ENCODE results near the gene CELF2. TPM values are rescaled to one million over a fixed set of nuclear protein-coding genes. Genes with fewer than 3 reads are reported as not detected.

The CELF2 gene
- total RNA-seq, 2 experiments from 2014 or later, result 197 to 205 TPM

DNA sequence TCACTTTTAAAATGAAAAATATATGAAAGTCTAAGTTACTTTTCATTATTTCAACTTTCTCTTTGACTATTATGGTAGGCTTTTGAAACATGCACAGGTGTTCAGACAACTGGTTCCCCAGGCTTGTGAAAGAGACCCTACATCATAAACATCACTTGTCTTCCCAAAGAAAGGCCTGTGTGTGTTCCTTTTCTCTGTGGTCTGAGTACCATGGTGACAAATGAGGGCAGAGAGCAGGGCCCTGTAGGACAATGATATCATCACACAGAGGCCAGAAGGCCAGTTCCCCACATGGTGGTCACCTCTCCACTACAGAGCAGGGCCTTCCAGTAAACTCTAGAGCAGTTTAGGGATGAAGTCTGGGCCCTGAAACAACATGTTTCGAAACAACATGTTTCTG is 305.0 kb downstream of the CELF2 start:
- DNase-seq (no peak), ATAC-seq (ENCODE audit: poor library complexity) (no peak)
- Histone ChIP-seq H3K9me3 (ENCODE audit: control insufficient read depth in 1 of 2, insufficient read depth in 1 of 2, low read length in 2 of 2) (no peaks in the 10 kb centered on the region), H3K36me3 (ENCODE audit: insufficient read depth, low read length) (peaks cover 100% of the 10 kb centered on the region), H3K4me1 (ENCODE audit: insufficient read depth, low read length) (peaks cover 30% of the 10 kb centered on the region), H3K4me3 (ENCODE audit: low read length) (no peak overlapping the region), H3K27me3 (ENCODE audit: control insufficient read depth in 1 of 2, insufficient read depth in 2 of 2, low read length in 2 of 2) (no peaks in the 10 kb centered on the region), H3K27ac (ENCODE audit: low read depth in 1 of 2, low read length in 2 of 2) (peak overlapping the region in 1 of 2 donors; percentile 21)
- Mint-ChIP-seq H3K27ac (peak overlapping the region; percentile 70), H3K4me1 (ENCODE audit: low read depth) (peaks cover 79% of the 10 kb centered on the region), H3K27me3 (no peaks in the 10 kb centered on the region), H3K36me3 (ENCODE audit: low read depth) (peaks cover 100% of the 10 kb centered on the region), H3K9me3 (no peaks in the 10 kb centered on the region), H3K4me3 (no peak overlapping the region)
- intact Hi-C loops (cut with DNase I, micrococcal nuclease), result no loop called here
- POLR2A ChIA-PET, result interaction anchor here (0.8 kb wide), 1 partner anchor 11 kb away, joined by 3 read pairs; no protein-coding TSS in a partner anchor
- CTCF ChIA-PET, result no interaction called here
- TF ChIP-seq, protein P1, sequence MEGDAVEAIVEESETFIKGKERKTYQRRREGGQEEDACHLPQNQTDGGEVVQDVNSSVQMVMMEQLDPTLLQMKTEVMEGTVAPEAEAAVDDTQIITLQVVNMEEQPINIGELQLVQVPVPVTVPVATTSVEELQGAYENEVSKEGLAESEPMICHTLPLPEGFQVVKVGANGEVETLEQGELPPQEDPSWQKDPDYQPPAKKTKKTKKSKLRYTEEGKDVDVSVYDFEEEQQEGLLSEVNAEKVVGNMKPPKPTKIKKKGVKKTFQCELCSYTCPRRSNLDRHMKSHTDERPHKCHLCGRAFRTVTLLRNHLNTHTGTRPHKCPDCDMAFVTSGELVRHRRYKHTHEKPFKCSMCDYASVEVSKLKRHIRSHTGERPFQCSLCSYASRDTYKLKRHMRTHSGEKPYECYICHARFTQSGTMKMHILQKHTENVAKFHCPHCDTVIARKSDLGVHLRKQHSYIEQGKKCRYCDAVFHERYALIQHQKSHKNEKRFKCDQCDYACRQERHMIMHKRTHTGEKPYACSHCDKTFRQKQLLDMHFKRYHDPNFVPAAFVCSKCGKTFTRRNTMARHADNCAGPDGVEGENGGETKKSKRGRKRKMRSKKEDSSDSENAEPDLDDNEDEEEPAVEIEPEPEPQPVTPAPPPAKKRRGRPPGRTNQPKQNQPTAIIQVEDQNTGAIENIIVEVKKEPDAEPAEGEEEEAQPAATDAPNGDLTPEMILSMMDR (IDR thresholded peaks at IDR 0.05), result no peak

DNA sequence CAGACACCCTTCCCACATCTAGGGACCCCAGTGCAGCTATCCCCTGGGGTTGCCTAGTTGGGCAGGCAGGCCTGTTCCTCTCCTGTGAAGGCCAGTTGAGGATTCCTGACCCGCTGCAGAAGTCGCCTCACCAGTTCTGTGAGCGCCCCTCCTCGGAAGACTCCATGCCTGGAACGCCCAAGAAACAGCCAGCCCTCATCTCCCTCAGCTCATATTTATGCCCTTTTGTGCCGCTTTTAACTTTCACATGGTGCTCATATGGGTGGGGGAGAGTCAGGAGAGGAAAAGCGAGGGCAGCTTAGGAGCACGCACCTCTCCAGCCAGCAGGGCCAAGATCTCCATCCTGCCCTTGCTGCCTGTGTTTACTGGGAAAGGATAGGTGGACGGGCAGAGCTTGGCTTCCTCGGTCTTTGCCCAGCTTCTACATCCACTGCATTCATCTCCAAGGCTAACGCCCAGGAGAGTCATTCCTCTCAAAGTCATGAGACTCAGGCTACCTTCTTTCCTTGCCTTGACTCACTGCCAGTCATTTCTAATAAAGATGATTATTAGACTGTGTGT is 307.2 kb downstream of the CELF2 start:
- no peaks in the 10 kb centered on the region for H3K9me3 ChIP-seq (ENCODE audit: control insufficient read depth in 1 of 2, insufficient read depth in 1 of 2, low read length in 2 of 2)
- H3K4me3 Mint-ChIP-seq, result no peak overlapping the region
- peaks cover 72% of the 10 kb centered on the region for H3K4me1 Mint-ChIP-seq (ENCODE audit: low read depth)
- H3K27ac ChIP-seq (ENCODE audit: low read depth in 1 of 2, low read length in 2 of 2), result no peak overlapping the region
- POLR2A ChIA-PET, result no interaction called here
- H3K4me3 ChIP-seq (ENCODE audit: low read length), result no peak overlapping the region
- peak overlapping the region; percentile 84 for H3K27ac Mint-ChIP-seq
- H3K4me1 ChIP-seq (ENCODE audit: insufficient read depth, low read length), result peaks cover 20% of the 10 kb centered on the region
- H3K9me3 Mint-ChIP-seq, result no peaks in the 10 kb centered on the region
- H3K36me3 Mint-ChIP-seq (ENCODE audit: low read depth), result peaks cover 100% of the 10 kb centered on the region
- intact Hi-C loops (cut with DNase I, micrococcal nuclease), result no loop called here
- no peak for ATAC-seq (ENCODE audit: poor library complexity)
- no peaks in the 10 kb centered on the region for H3K27me3 ChIP-seq (ENCODE audit: control insufficient read depth in 1 of 2, insufficient read depth in 2 of 2, low read length in 2 of 2)
- H3K27me3 Mint-ChIP-seq, result no peaks in the 10 kb centered on the region
- H3K36me3 ChIP-seq (ENCODE audit: insufficient read depth, low read length), result peaks cover 100% of the 10 kb centered on the region
- TF ChIP-seq, protein P1 (IDR thresholded peaks at IDR 0.05), result no peak
- CTCF ChIA-PET, result no interaction called here
- DNase-seq, result no peak

DNA sequence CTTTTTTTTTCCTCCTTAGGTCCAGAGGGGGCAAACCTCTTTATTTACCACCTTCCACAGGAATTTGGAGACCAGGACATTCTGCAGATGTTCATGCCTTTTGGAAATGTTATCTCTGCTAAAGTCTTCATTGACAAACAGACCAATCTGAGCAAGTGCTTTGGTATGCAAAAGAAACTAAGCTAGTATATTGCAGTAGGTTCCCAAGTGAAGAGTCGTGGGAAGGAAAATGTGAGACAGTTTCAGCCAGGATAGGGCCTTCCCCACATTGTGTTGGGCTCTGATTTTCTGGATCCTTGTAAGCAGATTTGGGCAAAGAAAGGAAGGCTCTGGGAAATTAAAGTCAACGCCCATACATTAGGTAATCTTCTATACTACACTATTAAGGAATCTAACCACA is 308.1 kb downstream of the CELF2 start:
- TF ChIP-seq, protein P1 (IDR thresholded peaks at IDR 0.05), result no peak
- no peaks in the 10 kb centered on the region for H3K27me3 Mint-ChIP-seq
- intact Hi-C loops (cut with DNase I, micrococcal nuclease), result no loop called here
- no peaks in the 10 kb centered on the region for H3K9me3 ChIP-seq (ENCODE audit: control insufficient read depth in 1 of 2, insufficient read depth in 1 of 2, low read length in 2 of 2)
- no peak overlapping the region for H3K4me3 ChIP-seq (ENCODE audit: low read length)
- H3K27ac Mint-ChIP-seq, result peak overlapping the region; percentile 84
- peaks cover 71% of the 10 kb centered on the region for H3K4me1 Mint-ChIP-seq (ENCODE audit: low read depth)
- DNase-seq (no peak), ATAC-seq (ENCODE audit: poor library complexity) (no peak)
- peaks cover 100% of the 10 kb centered on the region for H3K36me3 ChIP-seq (ENCODE audit: insufficient read depth, low read length)
- POLR2A ChIA-PET, result interaction anchor here (0.7 kb wide), 1 partner anchor 145 kb away, joined by 3 read pairs; no protein-coding TSS in a partner anchor
- H3K4me1 ChIP-seq (ENCODE audit: insufficient read depth, low read length), result peaks cover 12% of the 10 kb centered on the region
- H3K4me3 Mint-ChIP-seq, result no peak overlapping the region
- H3K27ac ChIP-seq (ENCODE audit: low read depth in 1 of 2, low read length in 2 of 2), result no peak overlapping the region
- H3K36me3 Mint-ChIP-seq (ENCODE audit: low read depth), result peaks cover 100% of the 10 kb centered on the region
- H3K27me3 ChIP-seq (ENCODE audit: control insufficient read depth in 1 of 2, insufficient read depth in 2 of 2, low read length in 2 of 2), result no peaks in the 10 kb centered on the region
- no peaks in the 10 kb centered on the region for H3K9me3 Mint-ChIP-seq
- CTCF ChIA-PET, result no interaction called here
